PC-3 (cell line): ENCODE measurements around the gene IKBIP. TPM values are rescaled to one million over a fixed set of nuclear protein-coding genes. Genes with fewer than 3 reads are reported as not detected.

Experiments
- ATAC-seq: fragments of 200-7000 bp; cut with Tn5 transposase; 2 replicates; pipeline ENCODE4 v1.9.1; 2020; ENCODE audit warnings: mild to moderate bottlenecking, moderate library complexity
- BruUV-seq: library from RNA; stranded (reverse); fragments of 400-500 nt; replicated peaks from 2 replicates; lab custom pipeline; 2021; lab: Mats Ljungman, UMichigan
- CTCF ChIA-PET: fragments of 300-600 bp; sonication (Branson Sonifier 250); formaldehyde crosslinking; loops from one replicate; lab custom pipeline; 2022; ENCODE audit warnings: antibody characterized with exemption; lab: Charles Lee
- POLR2A ChIA-PET: fragments of 300-600 bp; sonication (Branson Sonifier 250); formaldehyde crosslinking; loops from one replicate; lab custom pipeline; 2022; ENCODE audit warnings: antibody characterized with exemption; ENCODE audit not compliant: unreplicated experiment; lab: Charles Lee
- DNase-seq: peaks from one replicate; pipeline ENCODE4 v3.0.0-alpha.2; 2015
- H2AFZ ChIP-seq: fragments of 300-600 bp; sonication (generic); 2 replicates; pipeline ENCODE4 v1.6.0; 2016; ENCODE audit warnings: antibody characterized with exemption, low read length
- H3F3A ChIP-seq: fragments of 300-600 bp; sonication (generic); one replicate; pipeline ENCODE4 v1.6.0; 2017; ENCODE audit warnings: antibody characterized with exemption, low read length, control low read depth, mild to moderate bottlenecking; ENCODE audit not compliant: unreplicated experiment
- H3K27ac ChIP-seq: fragments of 300-600 bp; sonication (generic); 2 replicates; pipeline ENCODE4 v1.5.1; 2016; ENCODE audit warnings: mild to moderate bottlenecking, low read length
- H3K27me3 ChIP-seq: fragments of 300-600 bp; sonication (generic); 2 replicates; pipeline ENCODE4 v1.6.1; 2016; ENCODE audit warnings: low read length, mixed read lengths
- H3K36me3 ChIP-seq: fragments of 300-600 bp; sonication (generic); 2 replicates; pipeline ENCODE4 v1.6.1; 2016; ENCODE audit warnings: low read depth, mixed run types, low read length, mixed read lengths
- H3K4me1 ChIP-seq: fragments of 300-600 bp; sonication (generic); 2 replicates; pipeline ENCODE4 v1.5.1; 2016; ENCODE audit warnings: low read length; ENCODE audit not compliant: insufficient read depth
- H3K4me2 ChIP-seq: fragments of 300-600 bp; sonication (generic); 2 replicates; pipeline ENCODE4 v1.6.0; 2016; ENCODE audit warnings: low read length
- H3K4me3 ChIP-seq: fragments of 300-600 bp; sonication (generic); 2 replicates; pipeline ENCODE4 v1.5.1; 2016; ENCODE audit warnings: mild to moderate bottlenecking, low read length, mixed read lengths
- H3K79me2 ChIP-seq: fragments of 300-600 bp; sonication (generic); 2 replicates; pipeline ENCODE4 v1.6.1; 2017; ENCODE audit warnings: low read length, mixed read lengths
- H3K9ac ChIP-seq: fragments of 300-600 bp; sonication (generic); 2 replicates; pipeline ENCODE4 v1.6.0; 2016; ENCODE audit warnings: mild to moderate bottlenecking, low read length
- H3K9me2 ChIP-seq: fragments of 300-600 bp; sonication (generic); replicated peaks from 2 replicates; pipeline ENCODE4 v1.6.1; 2016; ENCODE audit warnings: mixed run types, low read length, mixed read lengths
- H3K9me3 ChIP-seq: fragments of 300-600 bp; sonication (generic); 2 replicates; pipeline ENCODE4 v1.6.1; 2016; ENCODE audit warnings: low read length, mixed read lengths
- H4K20me1 ChIP-seq: fragments of 300-600 bp; sonication (generic); 2 replicates; pipeline ENCODE4 v1.6.1; 2016; ENCODE audit warnings: low read length, mixed read lengths
- EZH2 ChIP-seq: fragments of 300-600 bp; sonication (generic); IDR thresholded peaks from one replicate; pipeline ENCODE4 v1.6.1; 2017; ENCODE audit warnings: antibody characterized with exemption, mild to moderate bottlenecking, low read length; ENCODE audit not compliant: unreplicated experiment
- EZH2phosphoT487 ChIP-seq: fragments of 300-600 bp; sonication (generic); IDR thresholded peaks from 2 replicates; pipeline ENCODE4 v1.6.1; 2018; ENCODE audit warnings: mild to moderate bottlenecking, antibody characterized with exemption, low read length, borderline replicate concordance
- intact Hi-C: fragments of 100-400 bp; cut with micrococcal nuclease; formaldehyde crosslinking; loops from 2 replicates; pipeline ENCODE4 v1.9.0; 2023
- total RNA-seq: library from RNA; depleted of rRNA; stranded (reverse); fragments of >200 nt; gene quantifications from 2 replicates; pipeline ENCODE4 v1.2.3, GENCODE V29; 2014
- TF ChIP-seq, protein P1 (sequence below): fragments of 300-600 bp; sonication (generic); conservative IDR thresholded peaks from 2 replicates; pipeline ENCODE4 v1.5.1; 2017; ENCODE audit warnings: antibody characterized with exemption, low read depth, mild to moderate bottlenecking, low read length

The IKBIP gene
- total RNA-seq, 1 experiment from 2014 or later: 11.1 TPM

DNA sequence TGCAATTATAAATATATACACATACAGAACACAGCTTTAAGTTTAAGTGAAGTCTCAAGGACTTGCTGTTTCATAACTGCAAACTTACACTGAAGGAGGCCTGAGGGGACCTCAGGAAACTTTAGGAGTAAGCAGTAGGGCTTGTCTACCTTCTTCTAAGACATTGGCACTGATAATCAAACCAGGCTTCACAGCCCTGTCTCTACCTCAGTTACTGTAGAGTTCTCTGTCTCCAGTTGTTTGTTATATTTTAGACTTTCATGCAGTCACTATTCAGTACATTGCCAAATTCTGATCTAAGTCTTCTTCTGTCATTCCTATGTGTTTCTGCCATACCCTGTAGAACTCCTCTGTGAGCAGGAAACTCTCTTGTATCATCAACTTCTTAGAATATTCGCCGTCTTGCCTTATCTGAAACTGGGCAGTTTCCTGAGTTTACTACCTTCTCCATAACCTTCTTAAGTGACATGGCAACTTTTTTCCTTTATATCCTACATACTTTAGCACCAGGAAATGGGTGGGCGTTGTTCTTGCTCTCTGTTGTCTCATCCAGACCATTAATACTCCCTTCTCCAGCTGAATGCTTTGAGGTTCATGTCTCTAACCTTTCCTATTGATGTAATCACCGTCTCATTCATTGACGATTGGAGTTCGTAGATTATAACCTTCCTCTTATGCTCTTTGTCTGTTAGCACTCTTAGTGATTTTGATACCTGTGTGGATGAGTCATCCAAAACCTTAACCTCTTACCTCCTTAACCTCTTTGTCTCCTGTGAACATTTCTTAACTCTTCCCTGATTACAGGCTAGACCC lies 11.9 kb upstream of the IKBIP start:
- H3K27ac ChIP-seq: no peak overlapping the region
- no peaks in the 10 kb centered on the region for H3K9me2 ChIP-seq
- H3K4me3 ChIP-seq: no peak overlapping the region
- no peak overlapping the region for H3K4me2 ChIP-seq
- intact Hi-C loops: no loop called here
- TF ChIP-seq EZH2 (no peak), EZH2phosphoT487 (no peak)
- TF ChIP-seq, protein P1, sequence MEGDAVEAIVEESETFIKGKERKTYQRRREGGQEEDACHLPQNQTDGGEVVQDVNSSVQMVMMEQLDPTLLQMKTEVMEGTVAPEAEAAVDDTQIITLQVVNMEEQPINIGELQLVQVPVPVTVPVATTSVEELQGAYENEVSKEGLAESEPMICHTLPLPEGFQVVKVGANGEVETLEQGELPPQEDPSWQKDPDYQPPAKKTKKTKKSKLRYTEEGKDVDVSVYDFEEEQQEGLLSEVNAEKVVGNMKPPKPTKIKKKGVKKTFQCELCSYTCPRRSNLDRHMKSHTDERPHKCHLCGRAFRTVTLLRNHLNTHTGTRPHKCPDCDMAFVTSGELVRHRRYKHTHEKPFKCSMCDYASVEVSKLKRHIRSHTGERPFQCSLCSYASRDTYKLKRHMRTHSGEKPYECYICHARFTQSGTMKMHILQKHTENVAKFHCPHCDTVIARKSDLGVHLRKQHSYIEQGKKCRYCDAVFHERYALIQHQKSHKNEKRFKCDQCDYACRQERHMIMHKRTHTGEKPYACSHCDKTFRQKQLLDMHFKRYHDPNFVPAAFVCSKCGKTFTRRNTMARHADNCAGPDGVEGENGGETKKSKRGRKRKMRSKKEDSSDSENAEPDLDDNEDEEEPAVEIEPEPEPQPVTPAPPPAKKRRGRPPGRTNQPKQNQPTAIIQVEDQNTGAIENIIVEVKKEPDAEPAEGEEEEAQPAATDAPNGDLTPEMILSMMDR: no peak
- BruUV-seq: no TSS peak
- H3K4me1 ChIP-seq: peaks cover 8% of the 10 kb centered on the region
- H2AFZ ChIP-seq: no peak overlapping the region
- H3K27me3 ChIP-seq: no peaks in the 10 kb centered on the region
- ChIA-PET CTCF (no interaction called here), POLR2A (no interaction called here)
- H3K9me3 ChIP-seq: no peaks in the 10 kb centered on the region
- H3K79me2 ChIP-seq: no peaks in the 10 kb centered on the region
- H3K9ac ChIP-seq: no peak overlapping the region
- DNase-seq: no peak
- ATAC-seq: no peak
- no peaks in the 10 kb centered on the region for H3F3A ChIP-seq
- no peaks in the 10 kb centered on the region for H4K20me1 ChIP-seq
- no peaks in the 10 kb centered on the region for H3K36me3 ChIP-seq

DNA sequence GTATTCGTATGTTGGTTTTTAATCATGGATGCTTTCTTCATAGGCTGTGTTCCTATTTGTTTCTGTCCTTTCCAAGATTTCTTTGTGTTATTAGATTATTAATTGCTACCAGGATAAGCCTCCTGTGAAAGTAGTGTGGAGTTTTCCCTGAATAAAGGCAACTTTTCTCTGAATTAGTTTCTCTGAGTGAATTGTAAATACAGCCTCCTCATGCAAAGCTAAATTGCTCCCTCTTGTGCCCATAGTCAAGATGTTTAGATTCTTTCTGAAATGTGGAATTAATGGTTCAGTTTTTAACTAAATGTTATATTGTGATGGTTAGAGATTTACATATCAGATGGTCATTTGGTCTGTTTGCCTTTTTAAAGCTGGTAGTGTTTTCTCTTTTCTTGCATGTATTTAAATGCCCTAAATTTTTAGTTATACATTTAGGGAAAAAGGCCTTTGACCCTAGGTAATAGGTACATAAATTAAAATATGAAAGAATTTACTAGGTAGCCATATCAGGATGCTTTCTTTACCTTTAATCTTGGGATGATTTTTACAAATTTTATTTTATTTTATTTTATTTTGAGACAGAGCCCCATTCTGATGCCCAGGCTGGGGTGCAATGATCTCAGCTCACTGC lies 9.4 kb upstream of the IKBIP start:
- Histone ChIP-seq H3K27me3 (no peaks in the 10 kb centered on the region), H3K9me3 (no peaks in the 10 kb centered on the region), H2AFZ (no peak overlapping the region), H3K9ac (no peak overlapping the region), H3K36me3 (peaks cover 3% of the 10 kb centered on the region; the same call in 1 of the 2 replicates), H4K20me1 (no peaks in the 10 kb centered on the region), H3K4me3 (no peak overlapping the region), H3K9me2 (no peaks in the 10 kb centered on the region), H3K79me2 (no peaks in the 10 kb centered on the region), H3K27ac (no peak overlapping the region), H3K4me1 (peaks cover 8% of the 10 kb centered on the region), H3K4me2 (no peak overlapping the region), H3F3A (no peaks in the 10 kb centered on the region)
- intact Hi-C loops: loop anchor here (1.0 kb wide), 2 partner anchors 48 to 88 kb away; no protein-coding TSS in a partner anchor
- ChIA-PET POLR2A (no interaction called here), CTCF (interaction anchor here (0.5 to 0.7 kb wide), 2 partner anchors 14 to 18 kb away, joined by 3 to 4 read pairs; no protein-coding TSS in a partner anchor)
- BruUV-seq: no TSS peak
- TF ChIP-seq EZH2phosphoT487: no peak
- TF ChIP-seq, protein P1: peak; percentile 90
- ATAC-seq (peak; percentile 42), DNase-seq (peak; percentile 75)

DNA sequence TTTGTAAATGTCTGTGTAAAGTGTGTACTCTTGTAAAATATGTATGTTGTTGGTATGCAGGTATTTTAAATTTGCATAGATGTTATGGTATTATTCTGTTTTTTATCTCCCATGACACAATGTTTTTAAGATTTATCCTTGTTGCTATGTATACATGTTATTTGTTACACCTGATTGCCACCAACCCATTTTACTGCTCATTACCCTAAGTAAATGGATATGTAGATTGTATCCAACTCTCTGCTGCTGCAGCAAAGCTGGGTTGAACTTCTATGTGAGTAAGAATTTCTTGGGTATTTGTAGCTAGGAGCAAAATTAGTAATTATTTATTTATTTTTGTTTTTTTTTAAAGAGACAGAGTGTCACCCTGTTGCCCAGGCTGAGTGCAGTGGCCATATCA lies 6.7 kb upstream of the IKBIP start:
- no peak for TF ChIP-seq EZH2phosphoT487
- TF ChIP-seq, protein P1: no peak
- TF ChIP-seq EZH2: no peak
- H3K27ac ChIP-seq: no peak overlapping the region
- no peaks in the 10 kb centered on the region for H3K9me3 ChIP-seq
- intact Hi-C loops: no loop called here
- no peak overlapping the region for H2AFZ ChIP-seq
- ATAC-seq (no peak), DNase-seq (no peak)
- H3K9ac ChIP-seq: no peak overlapping the region
- H3K36me3 ChIP-seq: peaks cover 3% of the 10 kb centered on the region; the same call in 1 of the 2 replicates
- peaks cover 5% of the 10 kb centered on the region for H3K4me1 ChIP-seq
- no peak overlapping the region for H3K4me2 ChIP-seq
- BruUV-seq: no TSS peak
- no peak overlapping the region for H3K4me3 ChIP-seq
- H3K9me2 ChIP-seq: no peaks in the 10 kb centered on the region
- peaks cover 7% of the 10 kb centered on the region for H3K79me2 ChIP-seq
- ChIA-PET POLR2A (interaction anchor here (0.6 kb wide), 2 partner anchors 58 to 59 kb away, joined by 3 to 4 read pairs; partner anchors contain the start of gene SLC25A3), CTCF (no interaction called here)
- H4K20me1 ChIP-seq: no peaks in the 10 kb centered on the region
- H3K27me3 ChIP-seq: no peaks in the 10 kb centered on the region
- no peaks in the 10 kb centered on the region for H3F3A ChIP-seq
